ENCODE data around the gene GORASP2. TPM values are rescaled to one million over a fixed set of nuclear protein-coding genes. Genes with fewer than 3 reads are reported as not detected.

GORASP2 gene
- total RNA-seq, 4 donors from 2014 or later, result 45.8 to 66.1 (median 56.5) TPM

DNA sequence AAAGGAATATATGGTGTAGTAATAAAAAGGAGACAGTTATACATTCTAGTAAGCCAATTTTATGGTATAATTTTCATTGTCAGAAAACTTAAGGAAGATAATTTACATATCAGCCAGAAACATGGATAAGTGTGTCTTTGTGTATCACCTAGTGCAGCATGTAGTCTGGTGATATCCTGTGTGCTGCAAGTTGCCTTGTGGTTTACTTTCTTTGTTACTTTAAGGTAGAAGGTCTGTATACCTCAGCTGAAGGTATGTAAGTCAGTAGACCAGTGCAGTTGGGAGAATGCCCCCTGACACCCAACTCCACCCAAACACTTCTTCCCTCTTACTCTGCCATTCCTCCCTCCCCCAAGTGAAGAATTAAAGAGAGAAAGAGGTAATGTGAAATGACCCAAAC is 11.0 kb downstream of the GORASP2 start:
- Histone ChIP-seq H3K36me3 (peaks cover 0 to 34% (median 0%) of the 10 kb centered on the region in 3 donors), H3K27me3 (no peaks in the 10 kb centered on the region), H3K9me3 (no peaks in the 10 kb centered on the region), H3K4me3 (no peak overlapping the region), H3K4me1 (peaks cover 0 to 18% (median 0%) of the 10 kb centered on the region in 3 donors), H3K27ac (no peak overlapping the region)
- no peak for TF ChIP-seq CTCF (IDR thresholded peaks at IDR 0.05)
- no peak for TF ChIP-seq POLR2A (IDR thresholded peaks at IDR 0.05)
- DNase-seq, result no peak
- intact Hi-C loops (cut with DNase I), result no loop called here

- peaks cover 0 to 12% (median 0%) of the 10 kb centered on the region in 3 donors for H3K4me1 ChIP-seq
- no peak overlapping the region for H3K27ac ChIP-seq
These were observed 13.6 kb downstream of the GORASP2 start for GRCh38 chr2:170942615-170943014.

GRCh38 chr2:170943041-170943440 is 14.0 kb downstream of the GORASP2 start:
- Histone ChIP-seq H3K4me1 (peaks cover 0 to 7% (median 0%) of the 10 kb centered on the region in 3 donors), H3K4me3 (no peak overlapping the region), H3K9me3 (no peaks in the 10 kb centered on the region), H3K36me3 (peaks cover 0 to 12% (median 0%) of the 10 kb centered on the region in 3 donors), H3K27me3 (no peaks in the 10 kb centered on the region), H3K27ac (no peak overlapping the region)
- DNase-seq, result no peak
- WGBS, 2 donors, result 69 to 71% methylated on average over 1 of the region's 1 CpG
- intact Hi-C loops (cut with DNase I), result no loop called here
- TF ChIP-seq POLR2A (IDR thresholded peaks at IDR 0.05) (no peak), CTCF (IDR thresholded peaks at IDR 0.05) (no peak)

More at GRCh38 chr2:170942615-170943014, 13.6 kb downstream of the GORASP2 start:
- DNase-seq, result no peak
- Histone ChIP-seq H3K27me3 (no peaks in the 10 kb centered on the region), H3K4me3 (no peak overlapping the region), H3K9me3 (no peaks in the 10 kb centered on the region), H3K36me3 (peaks cover 0 to 11% (median 0%) of the 10 kb centered on the region in 3 donors)
- intact Hi-C loops (cut with DNase I), result no loop called here
- 96 to 99% methylated on average over 4 of the region's 4 CpGs for WGBS, 2 donors
- TF ChIP-seq CTCF (IDR thresholded peaks at IDR 0.05) (no peak), POLR2A (IDR thresholded peaks at IDR 0.05) (no peak)

DNA sequence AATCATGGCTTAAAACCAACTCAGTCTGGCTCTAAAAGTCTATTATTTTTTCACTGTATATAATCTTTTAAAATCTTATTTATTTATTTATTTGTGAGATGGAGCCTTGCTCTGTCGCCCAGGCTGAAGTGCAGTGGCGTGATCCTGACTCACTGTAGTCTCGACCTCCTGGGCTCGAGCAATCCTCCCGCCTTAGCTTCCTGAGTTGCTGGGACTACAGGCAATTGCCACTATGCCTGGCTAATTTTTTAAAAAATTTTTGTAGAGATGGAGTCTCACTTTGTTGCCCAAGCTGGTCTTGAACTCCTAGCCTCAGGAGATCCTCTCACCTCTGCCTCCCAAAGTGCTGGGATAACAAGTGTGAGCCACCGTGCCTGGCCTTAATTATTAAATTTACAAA is 14.5 kb downstream of the GORASP2 start:
- WGBS, 2 donors, result 83 to 93% methylated on average over 5 to 6 of the region's 6 CpGs
- intact Hi-C loops (cut with DNase I), result no loop called here
- H3K4me1 ChIP-seq, result peaks cover 0 to 6% (median 0%) of the 10 kb centered on the region in 3 donors

GRCh38 chr2:170944545-170944944 is 15.5 kb downstream of the GORASP2 start:
- Histone ChIP-seq H3K27ac (no peak overlapping the region), H3K36me3 (peaks cover 0 to 20% (median 0%) of the 10 kb centered on the region in 3 donors), H3K9me3 (no peaks in the 10 kb centered on the region), H3K4me1 (peaks cover 0 to 6% (median 0%) of the 10 kb centered on the region in 3 donors), H3K4me3 (no peak overlapping the region), H3K27me3 (no peaks in the 10 kb centered on the region)
- DNase-seq, result no peak
- TF ChIP-seq POLR2A (IDR thresholded peaks at IDR 0.05), result no peak
- no peak for TF ChIP-seq CTCF (IDR thresholded peaks at IDR 0.05)
- 94 to 100% methylated on average over 1 of the region's 1 CpG for WGBS, 2 donors
- intact Hi-C loops (cut with DNase I), result no loop called here

More for the DNA sequence above, 14.5 kb downstream of the GORASP2 start:
- Histone ChIP-seq H3K4me3 (no peak overlapping the region), H3K36me3 (peaks cover 0 to 13% (median 0%) of the 10 kb centered on the region in 3 donors), H3K27ac (no peak overlapping the region), H3K27me3 (no peaks in the 10 kb centered on the region), H3K9me3 (no peaks in the 10 kb centered on the region)
- TF ChIP-seq CTCF (IDR thresholded peaks at IDR 0.05), result no peak
- TF ChIP-seq POLR2A (IDR thresholded peaks at IDR 0.05), result no peak
- no peak for DNase-seq
